ENCODE results near the gene LHX1. TPM values are rescaled to one million over a fixed set of nuclear protein-coding genes. Genes with fewer than 3 reads are reported as not detected.

LHX1 gene
- total RNA-seq, 6 donors from 2014 or later = not detected

- Histone ChIP-seq H3K4me1 (no peaks in the 10 kb centered on the region), H3K36me3 (no peaks in the 10 kb centered on the region), H3K4me3 (no peak overlapping the region), H3K27ac (no peak overlapping the region), H3K27me3 (no peaks in the 10 kb centered on the region), H3K9me3 (no peaks in the 10 kb centered on the region)
- no peak for TF ChIP-seq POLR2AphosphoS5 (IDR thresholded peaks at IDR 0.05)
- no peak for TF ChIP-seq EP300 (IDR thresholded peaks at IDR 0.05)
- TF ChIP-seq POLR2A (IDR thresholded peaks at IDR 0.05) = no peak
- no peak for TF ChIP-seq CTCF (IDR thresholded peaks at IDR 0.05)
- WGBS, 2 donors = 9 to 45% methylated on average over 2 to 5 of the region's 5 CpGs
- DNase-seq = no peak
- ATAC-seq (ENCODE audit: low FRiP score in 2 of 2) = no peak
These were observed 24.1 kb upstream of the LHX1 start for GRCh38 chr17:36913132-36913531.

- H3K4me3 ChIP-seq = no peak overlapping the region
- H3K4me1 ChIP-seq = no peaks in the 10 kb centered on the region
- no peak for TF ChIP-seq POLR2AphosphoS5 (IDR thresholded peaks at IDR 0.05)
- H3K9me3 ChIP-seq = no peaks in the 10 kb centered on the region
- ATAC-seq (ENCODE audit: low FRiP score in 2 of 2) (no peak), DNase-seq (no peak)
- no peaks in the 10 kb centered on the region for H3K36me3 ChIP-seq
- H3K27me3 ChIP-seq = peaks cover 0 to 8% (median 0%) of the 10 kb centered on the region in 4 donors
- 31 to 45% methylated on average over 3 of the region's 3 CpGs for WGBS, 2 donors
- H3K27ac ChIP-seq = no peak overlapping the region
These were observed 19.0 kb upstream of the LHX1 start for GRCh38 chr17:36918211-36918691.

GRCh38 chr17:36919407-36919968, 17.8 kb upstream of the LHX1 start:
- ATAC-seq (ENCODE audit: low FRiP score in 2 of 2) (no peak), DNase-seq (no peak)
- Histone ChIP-seq H3K9me3 (no peaks in the 10 kb centered on the region), H3K4me1 (no peaks in the 10 kb centered on the region), H3K27me3 (peaks cover 0 to 8% (median 2%) of the 10 kb centered on the region in 4 donors), H3K27ac (no peak overlapping the region), H3K4me3 (no peak overlapping the region), H3K36me3 (no peaks in the 10 kb centered on the region)
- TF ChIP-seq POLR2A (IDR thresholded peaks at IDR 0.05) (no peak), POLR2AphosphoS5 (IDR thresholded peaks at IDR 0.05) (no peak)
- 76 to 84% methylated on average over 7 of the region's 7 CpGs for WGBS, 2 donors

GRCh38 chr17:36920032-36921005, 17.0 kb upstream of the LHX1 start:
- Histone ChIP-seq H3K4me3 (no peak overlapping the region), H3K36me3 (no peaks in the 10 kb centered on the region), H3K9me3 (no peaks in the 10 kb centered on the region), H3K4me1 (no peaks in the 10 kb centered on the region), H3K27me3 (peaks cover 0 to 8% (median 2%) of the 10 kb centered on the region in 4 donors), H3K27ac (no peak overlapping the region)
- DNase-seq = no peak
- TF ChIP-seq EP300 (IDR thresholded peaks at IDR 0.05) = no peak
- TF ChIP-seq CTCF (IDR thresholded peaks at IDR 0.05) = no peak
- no peak for TF ChIP-seq POLR2AphosphoS5 (IDR thresholded peaks at IDR 0.05)
- no peak for TF ChIP-seq POLR2A (IDR thresholded peaks at IDR 0.05)
- WGBS, 2 donors = 16 to 29% methylated on average over 10 to 18 of the region's 18 CpGs
- no peak for ATAC-seq (ENCODE audit: low FRiP score in 2 of 2)

- no peaks in the 10 kb centered on the region for H3K9me3 ChIP-seq
- no peaks in the 10 kb centered on the region for H3K4me1 ChIP-seq
- peaks cover 0 to 8% (median 2%) of the 10 kb centered on the region in 4 donors for H3K27me3 ChIP-seq
- no peak for TF ChIP-seq EP300 (IDR thresholded peaks at IDR 0.05)
- TF ChIP-seq CTCF (IDR thresholded peaks at IDR 0.05) = no peak
- no peak for TF ChIP-seq POLR2A (IDR thresholded peaks at IDR 0.05)
- TF ChIP-seq POLR2AphosphoS5 (IDR thresholded peaks at IDR 0.05) = no peak
- 63 to 67% methylated on average over 6 to 7 of the region's 7 CpGs for WGBS, 2 donors
- H3K36me3 ChIP-seq = no peaks in the 10 kb centered on the region
- H3K27ac ChIP-seq = no peak overlapping the region
- DNase-seq (no peak), ATAC-seq (ENCODE audit: low FRiP score in 2 of 2) (no peak)
- H3K4me3 ChIP-seq = no peak overlapping the region
These were observed 16.0 kb upstream of the LHX1 start for GRCh38 chr17:36921095-36921851.
